GM18873 (cell line): ENCODE results near the gene NSRP1.
"Not testable (repeated sequence)": the region's sequence is repeated elsewhere in the genome, so short reads cannot be mapped to it uniquely, and the experiment has no call there.

Experiments used
- ATAC-seq: cut with Tn5 transposase; IDR thresholded peaks from one replicate; pipeline ENCODE4 v1.9.1; 2021; ENCODE audit warnings: mild to moderate bottlenecking, moderate library complexity, moderate number of reproducible peaks; ENCODE audit not compliant: unreplicated experiment, low FRiP score

Gene NSRP1

GRCh38 chr17:30173649-30174048 lies 57.0 kb downstream of the NSRP1 start:
- ATAC-seq, result peak; percentile 82

DNA sequence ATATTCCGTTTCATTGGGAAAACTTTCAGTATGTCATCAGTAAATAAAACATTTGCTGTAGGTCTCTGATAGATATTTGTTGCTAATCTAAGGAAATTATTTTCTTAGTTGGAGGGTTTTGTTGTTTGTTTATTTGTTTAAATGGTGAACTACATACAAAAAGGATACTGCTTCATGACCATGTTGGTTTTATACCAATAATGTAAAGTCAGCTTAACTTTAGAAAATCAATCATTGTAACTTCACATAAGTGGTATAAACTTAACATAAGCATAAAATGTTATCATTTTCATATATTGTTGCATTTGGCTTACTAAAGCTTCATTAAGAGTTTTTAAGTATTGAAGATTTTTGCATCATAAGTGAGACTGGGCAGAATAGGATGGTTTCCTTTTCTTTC lies 57.9 kb downstream of the NSRP1 start:
- no peak for ATAC-seq

DNA sequence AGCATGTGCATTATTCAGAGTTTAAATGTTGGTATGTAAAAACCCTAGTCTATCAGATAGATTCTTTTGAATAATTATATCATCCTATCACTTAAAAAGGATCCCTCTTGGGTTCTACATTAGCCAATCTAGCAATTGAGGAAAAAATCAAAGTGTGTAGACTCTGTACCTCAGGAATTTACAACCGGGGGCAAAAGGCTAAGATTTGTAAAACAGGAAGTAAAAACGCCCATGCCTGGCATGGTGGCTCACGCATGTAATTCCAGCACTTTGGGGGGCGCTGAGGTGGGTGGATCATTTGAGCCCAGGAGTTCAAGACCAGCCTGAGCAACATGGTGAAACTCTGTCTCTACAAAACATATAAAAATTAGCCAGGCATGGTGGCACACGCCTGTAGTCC lies 60.2 kb downstream of the NSRP1 start:
- ATAC-seq, result no peak

DNA sequence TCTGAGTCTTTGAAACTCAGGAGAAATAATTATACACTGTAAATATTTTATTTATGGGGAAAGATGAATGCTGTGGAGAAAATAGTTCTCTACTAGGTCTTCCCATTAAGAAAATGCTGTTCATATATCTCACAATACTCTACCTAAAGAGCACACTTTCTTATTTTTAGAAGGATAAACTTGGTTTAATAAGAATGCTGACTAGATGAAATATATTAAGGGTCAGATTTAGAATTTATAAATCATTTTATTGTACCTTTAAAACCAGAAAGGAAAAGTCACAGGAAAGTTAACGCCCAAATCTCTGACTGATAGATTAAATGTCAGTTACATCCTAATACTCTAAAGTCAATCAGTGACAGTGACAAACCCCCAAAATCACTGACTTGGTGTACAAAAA lies 70.1 kb downstream of the NSRP1 start:
- no peak for ATAC-seq

GRCh38 chr17:30187573-30187972 lies 71.0 kb downstream of the NSRP1 start:
- no peak for ATAC-seq

DNA sequence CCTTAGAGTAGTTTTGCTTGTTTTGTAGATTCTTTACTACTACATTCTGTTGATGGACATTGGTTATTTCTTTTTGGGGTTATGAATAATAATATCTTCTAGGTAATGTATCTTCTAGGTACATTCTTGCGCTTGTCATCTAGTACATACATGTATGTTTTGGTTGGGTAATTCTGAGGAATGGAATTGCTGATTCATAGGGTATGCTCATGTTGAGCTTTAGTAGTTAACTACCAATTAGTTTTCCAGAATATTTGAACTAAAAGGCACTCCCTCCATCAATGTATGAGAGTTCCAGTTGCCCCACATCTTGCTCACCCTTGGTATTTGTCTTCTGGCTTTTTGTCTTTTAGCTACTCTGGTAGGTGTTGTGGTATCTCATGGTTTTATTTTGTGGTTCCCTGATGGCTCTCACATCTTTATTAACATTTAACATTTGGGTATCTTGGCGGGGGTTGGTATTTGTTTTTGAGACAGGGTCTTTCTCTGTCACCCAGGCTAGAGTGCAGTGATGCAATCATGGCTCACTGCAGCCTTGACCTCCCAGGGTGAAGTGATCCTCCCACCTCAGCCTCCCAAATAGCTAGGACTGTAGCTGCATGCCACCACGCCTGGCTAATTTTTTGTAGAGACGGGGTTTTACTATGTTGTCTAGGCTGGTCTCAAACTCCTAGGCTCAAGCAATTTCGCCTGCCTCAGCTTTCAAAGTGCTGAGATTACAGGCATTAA lies 71.8 kb downstream of the NSRP1 start:
- no peak for ATAC-seq

DNA sequence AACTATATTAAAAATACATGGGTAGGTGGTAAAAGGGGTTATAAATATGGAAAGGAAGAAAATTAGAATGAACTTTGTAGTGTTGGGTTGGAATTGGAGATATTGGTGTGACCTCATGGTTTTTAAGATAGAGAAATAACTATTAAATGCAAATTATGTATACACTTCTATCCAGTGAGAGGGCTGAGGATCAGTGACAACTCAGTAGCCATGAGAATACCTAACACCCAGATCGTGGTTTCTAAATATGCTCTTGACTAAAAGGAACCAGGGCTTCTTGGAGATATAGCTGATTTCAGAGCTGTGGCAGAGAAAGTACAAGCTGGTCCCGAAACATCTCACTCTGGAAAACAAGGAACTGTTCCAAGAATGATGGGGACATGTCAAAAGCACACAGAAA lies 74.5 kb downstream of the NSRP1 start:
- ATAC-seq, result no peak

DNA sequence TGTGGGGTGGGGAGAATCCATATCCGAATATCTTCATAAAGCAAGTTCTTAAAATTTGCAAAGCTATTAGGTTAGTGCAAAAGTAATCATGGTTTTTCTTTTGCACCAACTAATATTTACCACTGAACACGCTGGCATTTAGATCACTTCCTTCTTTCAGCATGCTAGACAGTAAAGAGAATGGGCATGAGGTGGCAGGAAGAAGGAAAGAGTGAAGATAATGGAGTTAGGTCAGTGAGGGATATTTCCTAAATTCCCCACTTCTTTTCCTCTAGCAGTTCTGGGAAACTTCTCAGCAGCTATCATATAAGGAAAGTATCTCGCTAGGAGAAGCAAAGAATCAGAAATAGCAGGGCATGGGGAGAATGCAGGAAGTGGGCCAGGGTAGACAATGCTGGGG lies 79.9 kb downstream of the NSRP1 start:
- ATAC-seq, result no peak

DNA sequence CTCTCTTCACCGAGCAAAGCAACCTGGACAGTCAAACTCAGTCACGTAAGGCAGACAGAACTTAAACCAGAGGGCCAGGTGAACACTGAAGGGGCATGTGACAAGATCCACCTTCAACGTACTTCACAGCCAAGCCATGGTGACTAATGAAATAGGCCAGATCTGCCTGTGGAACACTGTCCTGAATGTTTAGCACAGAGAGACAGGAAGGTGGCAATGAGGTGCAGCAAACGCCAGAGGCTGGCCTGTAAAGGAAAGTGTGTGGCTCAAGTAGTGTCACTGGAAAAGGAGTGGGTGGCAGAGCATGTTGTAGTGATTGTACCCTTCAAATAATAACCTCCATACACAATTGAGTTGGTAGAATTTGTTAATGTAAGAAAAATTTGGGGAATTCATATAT lies 80.8 kb downstream of the NSRP1 start:
- no peak for ATAC-seq

DNA sequence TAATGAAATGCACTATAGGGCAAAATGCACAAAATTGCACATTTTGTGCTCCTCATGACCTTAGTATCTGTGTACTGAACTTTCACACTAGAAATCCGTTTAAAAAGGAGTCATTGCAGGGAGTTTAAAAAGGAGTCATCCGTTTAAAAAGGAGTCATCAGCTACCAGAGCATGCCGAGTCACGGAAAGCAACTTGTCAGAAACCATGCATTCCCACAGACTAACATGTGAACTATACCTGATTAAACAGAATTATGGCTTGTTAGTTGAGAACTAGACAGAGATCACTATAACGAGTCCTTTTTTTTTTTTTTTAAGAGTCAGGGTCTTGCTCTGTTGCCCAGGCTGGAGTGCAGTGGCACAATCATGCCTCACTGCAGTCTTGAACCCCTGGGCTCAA lies 83.0 kb downstream of the NSRP1 start:
- no peak for ATAC-seq

DNA sequence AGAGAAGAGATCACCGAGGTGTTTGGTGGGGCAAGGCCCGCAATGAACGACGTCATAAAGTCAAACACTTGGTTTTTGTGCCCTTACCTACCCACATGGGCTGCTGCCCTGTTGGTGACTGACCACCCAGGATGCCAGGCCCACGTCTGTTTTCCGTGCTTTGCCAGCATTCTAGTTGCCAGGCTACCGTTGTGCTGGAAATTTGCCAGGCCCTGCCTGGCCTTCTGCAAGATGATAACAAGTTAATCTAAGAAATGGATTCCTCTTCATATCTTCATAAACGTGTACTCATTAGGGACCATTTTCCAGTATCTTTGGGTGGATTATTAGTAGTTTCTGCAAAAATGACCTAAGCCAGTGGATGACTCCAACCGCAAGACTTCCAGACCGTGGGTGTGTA lies 83.5 kb downstream of the NSRP1 start:
- ATAC-seq, result no peak

GRCh38 chr17:30200656-30201055 lies 84.0 kb downstream of the NSRP1 start:
- ATAC-seq, result not testable (repeated sequence)

GRCh38 chr17:30203471-30203981 lies 86.9 kb downstream of the NSRP1 start:
- no peak for ATAC-seq

DNA sequence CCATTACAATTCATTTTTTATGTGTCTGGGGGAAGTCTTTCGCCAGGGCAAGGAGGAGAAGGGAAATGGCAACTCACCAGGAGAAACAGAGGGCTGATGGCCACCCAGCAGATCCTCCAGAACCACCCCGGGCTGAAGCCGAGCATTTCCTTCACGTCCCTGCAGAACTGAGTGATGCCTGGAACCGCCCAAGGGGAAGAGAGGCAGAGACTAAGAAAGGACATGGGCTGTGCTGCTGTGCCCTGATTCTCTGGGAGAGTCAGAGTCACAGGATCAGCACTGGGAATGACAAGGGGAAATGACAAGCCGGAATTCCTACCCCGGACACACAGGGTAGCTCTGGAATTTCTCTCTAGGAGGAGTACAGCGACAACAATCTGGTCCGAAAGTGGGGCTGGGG lies 91.0 kb downstream of the NSRP1 start:
- ATAC-seq, result no peak

- ATAC-seq, result no peak
These were observed 91.6 kb downstream of the NSRP1 start for GRCh38 chr17:30208214-30208613.

DNA sequence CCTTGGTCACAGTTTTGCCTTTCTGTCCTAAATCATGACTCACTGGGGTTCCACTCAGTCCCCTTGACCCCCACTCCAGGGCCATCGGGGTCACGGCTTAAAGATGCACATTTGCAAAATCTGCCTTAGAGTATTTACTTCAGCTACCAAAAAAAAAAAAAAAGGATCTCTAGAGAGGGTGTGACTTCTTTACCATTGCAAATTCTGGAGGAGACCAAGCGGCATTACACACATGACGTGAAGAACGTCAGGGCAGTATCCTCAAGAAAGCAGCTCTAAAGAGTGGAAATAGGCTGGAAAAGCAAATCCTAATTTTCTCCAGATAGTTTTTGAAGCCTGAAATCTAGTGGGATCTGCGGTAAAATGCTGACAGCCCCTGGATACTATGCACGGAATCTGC lies 93.3 kb downstream of the NSRP1 start:
- no peak for ATAC-seq

DNA sequence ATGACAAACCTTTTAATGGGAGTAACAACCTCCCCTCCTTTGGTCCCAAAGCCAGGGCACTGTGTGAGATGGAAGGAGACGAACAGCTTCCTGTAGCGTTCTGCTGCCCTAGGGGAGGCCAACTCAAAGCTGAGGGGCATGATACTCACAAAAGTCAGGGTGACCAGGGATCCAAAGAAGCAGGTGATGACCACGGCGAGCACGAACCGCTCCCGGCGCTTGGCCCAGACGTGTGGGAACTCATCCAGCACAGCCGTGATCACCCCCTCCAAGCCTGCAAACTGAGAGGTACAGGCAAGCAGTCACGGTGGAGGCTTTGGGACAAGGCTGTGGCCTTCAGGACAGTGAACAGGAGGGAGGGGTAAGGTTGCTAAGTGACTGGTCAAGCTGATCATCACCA lies 93.8 kb downstream of the NSRP1 start:
- ATAC-seq, result no peak

- no peak for ATAC-seq
These were observed 94.3 kb downstream of the NSRP1 start for GRCh38 chr17:30210901-30211300.

- no peak for ATAC-seq
These were observed 94.8 kb downstream of the NSRP1 start for GRCh38 chr17:30211371-30211770.

- ATAC-seq, result peak; percentile 47
These were observed 96.1 kb downstream of the NSRP1 start for GRCh38 chr17:30212750-30213149.

GRCh38 chr17:30217054-30217453 lies 100.4 kb downstream of the NSRP1 start:
- no peak for ATAC-seq

DNA sequence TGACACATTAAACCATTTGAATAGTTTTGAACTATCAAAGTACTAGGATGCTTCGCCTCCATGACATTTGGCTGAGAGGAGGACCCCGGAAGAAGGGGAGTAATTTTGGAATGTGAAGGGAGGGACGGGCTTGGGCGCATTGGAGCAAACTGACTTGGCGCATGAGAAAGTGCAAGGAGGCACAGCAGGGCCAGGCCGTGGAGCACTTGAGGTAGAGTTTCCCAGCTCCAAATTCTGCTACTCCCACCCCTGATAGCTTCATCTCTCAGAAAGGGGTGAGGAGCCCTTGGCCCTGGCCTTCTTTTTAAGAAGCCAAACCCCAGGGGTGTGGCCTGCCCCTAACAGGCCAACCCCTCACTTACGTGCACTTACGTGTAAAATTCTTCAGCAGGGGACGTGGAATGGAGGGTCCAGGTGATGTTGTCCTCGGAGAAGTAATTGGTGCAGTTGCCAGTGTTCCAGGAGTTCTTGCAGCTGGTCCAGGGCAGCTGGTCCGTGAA lies 101.2 kb downstream of the NSRP1 start:
- no peak for ATAC-seq
